Skeletal muscle satellite cell (primary cell): ENCODE data around the gene AQP5.
"Not testable (repeated sequence)": the region's sequence is repeated elsewhere in the genome, so short reads cannot be mapped to it uniquely, and the experiment has no call there.

Experiments
- H3K27me3 ChIP-seq: 2 replicates; pipeline ENCODE4 v1.7.0; 2013; ENCODE audit warnings: low read length; ENCODE audit not compliant: control insufficient read depth, insufficient read depth
- H3K36me3 ChIP-seq: 2 replicates; pipeline ENCODE4 v1.7.0; 2013; ENCODE audit warnings: mild to moderate bottlenecking, control low read depth, low read length; ENCODE audit not compliant: insufficient read depth
- H3K4me1 ChIP-seq: 2 replicates; pipeline ENCODE4 v1.7.0; 2013; ENCODE audit warnings: low read length; ENCODE audit not compliant: control insufficient read depth, insufficient read depth
- H3K4me2 ChIP-seq: 2 replicates; pipeline ENCODE4 v1.7.0; 2013; ENCODE audit warnings: mild to moderate bottlenecking, low read length
- H3K4me3 ChIP-seq: 2 replicates; pipeline ENCODE4 v1.7.0; 2013; ENCODE audit warnings: low read length
- H3K9ac ChIP-seq: 2 replicates; pipeline ENCODE4 v1.7.0; 2013; ENCODE audit warnings: mild to moderate bottlenecking, low read depth, low read length, moderate library complexity
- H3K9me3 ChIP-seq: replicated peaks from 2 replicates; pipeline ENCODE4 v1.7.0; 2013; ENCODE audit warnings: mild to moderate bottlenecking, control low read depth, low read length

The AQP5 gene

GRCh38 chr12:49979791-49980190, 18.1 kb downstream of the AQP5 start:
- H3K4me1 ChIP-seq, result peaks cover 23% of the 10 kb centered on the region
- no peak overlapping the region for H3K4me3 ChIP-seq
- no peaks in the 10 kb centered on the region for H3K9me3 ChIP-seq
- no peaks in the 10 kb centered on the region for H3K36me3 ChIP-seq
- H3K4me2 ChIP-seq, result no peak overlapping the region
- no peak overlapping the region for H3K9ac ChIP-seq
- H3K27me3 ChIP-seq, result no peaks in the 10 kb centered on the region

- Histone ChIP-seq H3K4me1 (peaks cover 25% of the 10 kb centered on the region), H3K9ac (no peak overlapping the region), H3K9me3 (no peaks in the 10 kb centered on the region), H3K4me3 (no peak overlapping the region), H3K4me2 (no peak overlapping the region), H3K27me3 (no peaks in the 10 kb centered on the region), H3K36me3 (no peaks in the 10 kb centered on the region)
These were observed 19.1 kb downstream of the AQP5 start for GRCh38 chr12:49980501-49981349.

GRCh38 chr12:49982246-49983087, 20.8 kb downstream of the AQP5 start:
- Histone ChIP-seq H3K9me3 (no peaks in the 10 kb centered on the region), H3K27me3 (no peaks in the 10 kb centered on the region), H3K36me3 (peaks cover 2% of the 10 kb centered on the region), H3K4me3 (no peak overlapping the region), H3K9ac (no peak overlapping the region), H3K4me2 (no peak overlapping the region), H3K4me1 (peaks cover 25% of the 10 kb centered on the region)

- H3K9me3 ChIP-seq, result no peaks in the 10 kb centered on the region
- H3K4me1 ChIP-seq, result peaks cover 25% of the 10 kb centered on the region
- H3K4me2 ChIP-seq, result peak overlapping the region; percentile 64
- H3K9ac ChIP-seq, result peak overlapping the region; percentile 4
- peak overlapping the region; percentile 15 for H3K4me3 ChIP-seq
- peaks cover 15% of the 10 kb centered on the region for H3K36me3 ChIP-seq
- H3K27me3 ChIP-seq, result no peaks in the 10 kb centered on the region
These were observed 22.2 kb downstream of the AQP5 start for GRCh38 chr12:49983892-49984291.

- Histone ChIP-seq H3K36me3 (peaks cover 15% of the 10 kb centered on the region), H3K4me1 (peaks cover 25% of the 10 kb centered on the region), H3K9me3 (no peaks in the 10 kb centered on the region), H3K4me3 (no peak overlapping the region), H3K4me2 (peak overlapping the region; percentile 64), H3K9ac (no peak overlapping the region), H3K27me3 (no peaks in the 10 kb centered on the region)
These were observed 23.0 kb downstream of the AQP5 start for GRCh38 chr12:49984476-49985359.

GRCh38 chr12:49985981-49986380, 24.3 kb downstream of the AQP5 start:
- Histone ChIP-seq H3K27me3 (no peaks in the 10 kb centered on the region), H3K4me1 (peaks cover 37% of the 10 kb centered on the region), H3K36me3 (peaks cover 20% of the 10 kb centered on the region), H3K9me3 (no peaks in the 10 kb centered on the region), H3K4me2 (no peak overlapping the region), H3K4me3 (no peak overlapping the region), H3K9ac (no peak overlapping the region)

GRCh38 chr12:49986476-49986875, 24.8 kb downstream of the AQP5 start:
- not testable (repeated sequence) for H3K9me3 ChIP-seq, H3K4me2 ChIP-seq, H3K4me3 ChIP-seq, H3K27me3 ChIP-seq, H3K9ac ChIP-seq
- H3K4me1 ChIP-seq, result peaks cover 37% of the 10 kb centered on the region
- H3K36me3 ChIP-seq, result peaks cover 22% of the 10 kb centered on the region

GRCh38 chr12:49987625-49988303, 26.1 kb downstream of the AQP5 start:
- Histone ChIP-seq H3K4me2 (no peak overlapping the region), H3K27me3 (no peaks in the 10 kb centered on the region), H3K9me3 (no peaks in the 10 kb centered on the region), H3K4me3 (no peak overlapping the region), H3K4me1 (peaks cover 32% of the 10 kb centered on the region), H3K9ac (no peak overlapping the region), H3K36me3 (peaks cover 33% of the 10 kb centered on the region)

GRCh38 chr12:49989400-49989799, 27.7 kb downstream of the AQP5 start:
- H3K9ac ChIP-seq, H3K27me3 ChIP-seq, H3K4me3 ChIP-seq, H3K4me2 ChIP-seq, H3K9me3 ChIP-seq: not testable (repeated sequence)
- H3K4me1 ChIP-seq, result peaks cover 18% of the 10 kb centered on the region
- H3K36me3 ChIP-seq, result peaks cover 45% of the 10 kb centered on the region

- H3K4me3 ChIP-seq, result no peak overlapping the region
- peaks cover 12% of the 10 kb centered on the region for H3K4me1 ChIP-seq
- no peak overlapping the region for H3K4me2 ChIP-seq
- H3K36me3 ChIP-seq, result peaks cover 46% of the 10 kb centered on the region
- no peak overlapping the region for H3K9ac ChIP-seq
- H3K9me3 ChIP-seq, result no peaks in the 10 kb centered on the region
- H3K27me3 ChIP-seq, result no peaks in the 10 kb centered on the region
These were observed 28.6 kb downstream of the AQP5 start for GRCh38 chr12:49990273-49990672.
